Measurements from ENCODE around the gene FASN. TPM values are rescaled to one million over a fixed set of nuclear protein-coding genes. Genes with fewer than 3 reads are reported as not detected.
A peak's percentile ranks its signal among the peaks of the same experiment; 100 is the strongest.

The FASN gene
- total RNA-seq, 1 donor from 2014 or later = 54.4 TPM

- no peak for DNase-seq (ENCODE audit: low read depth in 2 of 2)
Measured at GRCh38 chr17:82076785-82077591, 21.0 kb downstream of the FASN start.

GRCh38 chr17:82076018-82076784, 21.8 kb downstream of the FASN start:
- no peak for DNase-seq (ENCODE audit: low read depth in 2 of 2)

GRCh38 chr17:82073446-82073845, 24.6 kb downstream of the FASN start:
- no peak for DNase-seq (ENCODE audit: low read depth in 2 of 2)

- DNase-seq (ENCODE audit: low read depth in 2 of 2) = no peak
Measured at GRCh38 chr17:82072827-82073226, 25.2 kb downstream of the FASN start.

- no peak for DNase-seq (ENCODE audit: low read depth in 2 of 2)
Measured at GRCh38 chr17:82070611-82071010, 27.4 kb downstream of the FASN start.

- peak in 1 of 2 donors; percentile 44 for DNase-seq (ENCODE audit: low read depth in 2 of 2)
Measured at GRCh38 chr17:82065638-82066303, 32.3 kb downstream of the FASN start, which contains the start of gene DUS1L. TSS of gene DUS1L (minus strand) at chr17:82065804. CDS start at chr17:82065059, 745 bp downstream.

- DNase-seq (ENCODE audit: low read depth in 2 of 2) = peak in 1 of 2 donors; percentile 49
Measured at GRCh38 chr17:82065193-82065637, 32.8 kb downstream of the FASN start.

GRCh38 chr17:82064433-82065192, 33.4 kb downstream of the FASN start:
- DNase-seq (ENCODE audit: low read depth in 2 of 2) = no peak

- DNase-seq (ENCODE audit: low read depth in 2 of 2) = no peak
Measured at GRCh38 chr17:82063424-82064415, 34.3 kb downstream of the FASN start.

GRCh38 chr17:82062984-82063368, 35.1 kb downstream of the FASN start:
- no peak for DNase-seq (ENCODE audit: low read depth in 2 of 2)

- DNase-seq (ENCODE audit: low read depth in 2 of 2) = no peak
Measured at GRCh38 chr17:82062076-82062983, 35.7 kb downstream of the FASN start.

GRCh38 chr17:82061047-82061925, 36.8 kb downstream of the FASN start:
- DNase-seq (ENCODE audit: low read depth in 2 of 2) = no peak

- DNase-seq (ENCODE audit: low read depth in 2 of 2) = no peak
Measured at GRCh38 chr17:82060614-82061013, 37.4 kb downstream of the FASN start.

- DNase-seq (ENCODE audit: low read depth in 2 of 2) = no peak
Measured at GRCh38 chr17:82060001-82060380, 38.0 kb downstream of the FASN start.

- DNase-seq (ENCODE audit: low read depth in 2 of 2) = no peak
Measured at GRCh38 chr17:82059272-82060000, 38.6 kb downstream of the FASN start.

GRCh38 chr17:82058855-82059249, 39.2 kb downstream of the FASN start:
- DNase-seq (ENCODE audit: low read depth in 2 of 2) = no peak

- DNase-seq (ENCODE audit: low read depth in 2 of 2) = no peak
Measured at GRCh38 chr17:82058230-82058854, 39.7 kb downstream of the FASN start.
